Neural progenitor cell (in vitro differentiated cells): ENCODE measurements around the gene SCAANT1. TPM values are rescaled to one million over a fixed set of nuclear protein-coding genes. Genes with fewer than 3 reads are reported as not detected.
A peak's percentile ranks its signal among the peaks of the same experiment; 100 is the strongest.

Experiments
- DNase-seq: peaks from one replicate; pipeline ENCODE4 v3.0.0-alpha.2; 2016; ENCODE audit warnings: low spot score
- H2AFZ ChIP-seq: fragments of 200-600 bp; sonication (generic); replicated peaks from 2 replicates; pipeline ENCODE4 v1.6.1; 2016; ENCODE audit warnings: antibody characterized with exemption
- H3F3A ChIP-seq: fragments of 200-600 bp; sonication (generic); 2 replicates; pipeline ENCODE4 v1.6.1; 2016; ENCODE audit warnings: antibody characterized with exemption, low read depth
- H3K27ac ChIP-seq: fragments of 200-600 bp; sonication (generic); 2 replicates; pipeline ENCODE4 v1.5.1; 2016; ENCODE audit warnings: mild to moderate bottlenecking
- H3K27me3 ChIP-seq: fragments of 200-600 bp; sonication (generic); 2 replicates; pipeline ENCODE4 v1.6.1; 2016; ENCODE audit warnings: mild to moderate bottlenecking, moderate library complexity
- H3K36me3 ChIP-seq: fragments of 200-600 bp; sonication (generic); 2 replicates; pipeline ENCODE4 v1.5.1; 2016
- H3K4me1 ChIP-seq: fragments of 200-600 bp; sonication (generic); 2 replicates; pipeline ENCODE4 v1.6.1; 2016; ENCODE audit warnings: mixed run types
- H3K4me2 ChIP-seq: fragments of 200-600 bp; sonication (generic); 2 replicates; pipeline ENCODE4 v1.6.1; 2016
- H3K4me3 ChIP-seq: fragments of 200-600 bp; sonication (generic); 2 replicates; pipeline ENCODE4 v1.5.1; 2016
- H3K79me2 ChIP-seq: fragments of 200-600 bp; sonication (generic); 2 replicates; pipeline ENCODE4 v1.6.1; 2016; ENCODE audit warnings: low read depth
- H3K9ac ChIP-seq: fragments of 200-600 bp; sonication (generic); 2 replicates; pipeline ENCODE4 v1.6.1; 2016
- H3K9me3 ChIP-seq: fragments of 200-600 bp; sonication (generic); 2 replicates; pipeline ENCODE4 v1.5.1; 2016; ENCODE audit warnings: low read depth
- H4K20me1 ChIP-seq: fragments of 200-600 bp; sonication (generic); 2 replicates; pipeline ENCODE4 v1.6.1; 2016; ENCODE audit warnings: low read depth
- H3K27ac Mint-ChIP-seq: 3 replicates; pipeline ENCODE4 v1.8.0; 2021; ENCODE audit warnings: mixed read lengths
- H3K27me3 Mint-ChIP-seq: 2 replicates; pipeline ENCODE4 v1.8.0; 2022; ENCODE audit warnings: low read depth, mild to moderate bottlenecking, inconsistent platforms, moderate library complexity, mixed read lengths; ENCODE audit not compliant: insufficient read depth
- H3K36me3 Mint-ChIP-seq: 3 replicates; pipeline ENCODE4 v1.8.0; 2021; ENCODE audit warnings: mixed read lengths
- H3K4me1 Mint-ChIP-seq: 3 replicates; pipeline ENCODE4 v1.8.0; 2021; ENCODE audit warnings: mixed read lengths
- H3K4me3 Mint-ChIP-seq: 3 replicates; pipeline ENCODE4 v1.8.0; 2021; ENCODE audit warnings: mild to moderate bottlenecking, moderate library complexity, mixed read lengths
- H3K9me3 Mint-ChIP-seq: 3 replicates; pipeline ENCODE4 v1.8.0; 2020; ENCODE audit warnings: mixed read lengths
- EZH2 ChIP-seq: fragments of 200-600 bp; sonication (generic); IDR thresholded peaks from 2 replicates; pipeline ENCODE4 v1.6.1; 2017; ENCODE audit warnings: antibody characterized with exemption, mild to moderate bottlenecking, moderate library complexity
- EZH2phosphoT487 ChIP-seq: fragments of 200-600 bp; sonication (generic); IDR thresholded peaks from 2 replicates; pipeline ENCODE4 v1.6.1; 2017; ENCODE audit warnings: antibody characterized with exemption
- small RNA-seq: library from RNA; depleted of rRNA; stranded (forward); fragments of <200 nt; gene quantifications from one replicate; pipeline ENCODE3, GENCODE V24; 2015
- total RNA-seq: library from RNA; depleted of rRNA; stranded (reverse); fragments of >200 nt; gene quantifications from 2 replicates; pipeline ENCODE4 v1.2.3, GENCODE V29; 2015; ENCODE audit warnings: low replicate concordance
- TF ChIP-seq, protein P1 (sequence below): fragments of 200-600 bp; sonication (generic); IDR thresholded peaks from 2 replicates; pipeline ENCODE4 v1.5.1; 2017; ENCODE audit warnings: antibody characterized with exemption, mild to moderate bottlenecking

SCAANT1 gene
- total RNA-seq, 1 donor from 2014 or later: not detected

DNA sequence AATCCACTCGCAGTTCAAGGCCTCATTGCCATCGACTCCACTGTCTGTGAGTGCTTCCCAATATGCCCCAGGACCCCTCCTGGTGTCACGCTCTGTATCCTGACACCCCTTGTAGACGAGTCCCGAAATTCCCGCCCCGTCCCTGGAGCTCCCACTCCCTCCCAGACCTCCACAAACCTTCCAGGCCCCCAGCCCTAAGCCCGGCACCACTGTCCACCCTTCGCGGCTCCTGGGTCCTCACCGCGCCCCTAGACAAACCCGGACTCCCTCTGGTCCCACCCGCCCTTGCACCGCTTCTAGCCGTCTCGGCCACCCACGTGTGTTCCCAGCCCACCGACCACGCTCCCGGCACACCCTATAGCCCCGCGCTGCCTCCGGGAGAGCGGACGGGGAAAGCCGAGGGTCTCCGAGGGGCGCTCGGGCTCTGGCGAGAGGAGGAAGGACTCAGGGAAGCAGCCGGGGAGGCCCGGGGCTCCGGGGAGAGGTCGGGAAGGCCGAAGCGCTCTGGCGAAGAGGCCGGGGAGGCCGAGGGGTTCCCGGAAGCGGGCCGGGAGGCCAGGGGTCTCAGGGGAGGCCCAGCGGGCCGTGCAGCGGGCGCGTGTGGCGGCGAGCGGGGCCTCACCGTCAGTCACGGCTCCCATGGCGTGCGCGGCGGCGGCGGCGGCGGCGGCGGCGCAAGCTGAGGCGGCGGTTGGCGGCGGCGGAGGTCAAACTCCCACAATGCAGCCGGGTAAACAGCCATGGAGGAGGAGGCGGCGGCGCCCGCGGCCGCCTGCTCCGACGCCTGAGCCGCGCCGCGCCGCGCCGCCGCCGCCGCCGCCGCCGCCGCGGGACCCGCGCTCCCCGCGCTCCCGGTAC lies 48.8 kb downstream of the SCAANT1 start, which contains the start of the genes ATXN7 and THOC7:
TSS of gene ATXN7 (plus strand) at position 718 of the 858 bp plus-strand sequence. CDS start 48,732 bp downstream, outside the sequence.
TSS of gene THOC7 (minus strand) at position 656 of the 858 bp plus-strand sequence. CDS start at position 641, 15 bp downstream.
- DNase-seq: peak; percentile 89
- Mint-ChIP-seq H3K4me1 (peaks cover 27% of the 10 kb centered on the region), H3K4me3 (peak within 1 kb of the TSS; percentile 93), H3K27ac (peak within 1 kb of the TSS; percentile 97), H3K36me3 (peaks cover 14% of the 10 kb centered on the region), H3K9me3 (no peaks in the 10 kb centered on the region), H3K27me3 (peaks cover 4% of the 10 kb centered on the region)
- no peaks in the 10 kb centered on the region for H3K36me3 ChIP-seq
- no peaks in the 10 kb centered on the region for H3K27me3 ChIP-seq
- TF ChIP-seq EZH2: no peak
- TF ChIP-seq, protein P1, sequence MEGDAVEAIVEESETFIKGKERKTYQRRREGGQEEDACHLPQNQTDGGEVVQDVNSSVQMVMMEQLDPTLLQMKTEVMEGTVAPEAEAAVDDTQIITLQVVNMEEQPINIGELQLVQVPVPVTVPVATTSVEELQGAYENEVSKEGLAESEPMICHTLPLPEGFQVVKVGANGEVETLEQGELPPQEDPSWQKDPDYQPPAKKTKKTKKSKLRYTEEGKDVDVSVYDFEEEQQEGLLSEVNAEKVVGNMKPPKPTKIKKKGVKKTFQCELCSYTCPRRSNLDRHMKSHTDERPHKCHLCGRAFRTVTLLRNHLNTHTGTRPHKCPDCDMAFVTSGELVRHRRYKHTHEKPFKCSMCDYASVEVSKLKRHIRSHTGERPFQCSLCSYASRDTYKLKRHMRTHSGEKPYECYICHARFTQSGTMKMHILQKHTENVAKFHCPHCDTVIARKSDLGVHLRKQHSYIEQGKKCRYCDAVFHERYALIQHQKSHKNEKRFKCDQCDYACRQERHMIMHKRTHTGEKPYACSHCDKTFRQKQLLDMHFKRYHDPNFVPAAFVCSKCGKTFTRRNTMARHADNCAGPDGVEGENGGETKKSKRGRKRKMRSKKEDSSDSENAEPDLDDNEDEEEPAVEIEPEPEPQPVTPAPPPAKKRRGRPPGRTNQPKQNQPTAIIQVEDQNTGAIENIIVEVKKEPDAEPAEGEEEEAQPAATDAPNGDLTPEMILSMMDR: no peak
- no peak for TF ChIP-seq EZH2phosphoT487
- H3K27ac ChIP-seq: peak within 1 kb of the TSS; percentile 86
- H3K4me3 ChIP-seq: peak within 1 kb of the TSS; percentile 99
- H2AFZ ChIP-seq: peak within 1 kb of the TSS; percentile 96
- H3K4me1 ChIP-seq: peaks cover 14% of the 10 kb centered on the region
- H3K4me2 ChIP-seq: peak within 1 kb of the TSS; percentile 92
- peaks cover 89% of the 10 kb centered on the region for H3K79me2 ChIP-seq
- no peaks in the 10 kb centered on the region for H3F3A ChIP-seq
- peak within 1 kb of the TSS; percentile 88 for H3K9ac ChIP-seq
- H3K9me3 ChIP-seq: no peaks in the 10 kb centered on the region
- H4K20me1 ChIP-seq: peaks cover 9% of the 10 kb centered on the region

DNA sequence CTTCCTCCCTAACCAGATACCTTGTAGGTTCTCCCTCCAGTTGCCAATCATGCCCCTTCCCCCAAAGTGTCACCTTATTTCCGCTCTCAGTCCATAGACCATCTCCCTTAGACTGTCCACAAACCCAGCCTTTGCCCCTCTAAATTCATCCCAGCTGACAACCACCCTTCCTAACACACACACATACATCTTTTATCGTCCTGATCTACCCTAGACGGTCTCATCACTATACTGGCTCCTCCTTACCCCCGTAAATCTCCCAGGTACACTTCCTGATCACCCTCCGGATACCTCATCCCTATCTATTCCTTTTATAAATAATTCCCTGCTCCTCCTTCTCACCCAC lies 49.4 kb downstream of the SCAANT1 start:
- Histone ChIP-seq H3K4me2 (peak overlapping the region; percentile 92), H3K9ac (peak overlapping the region; percentile 88), H3K4me3 (peak overlapping the region; percentile 88), H3K36me3 (no peaks in the 10 kb centered on the region), H3K79me2 (peaks cover 89% of the 10 kb centered on the region), H4K20me1 (peaks cover 9% of the 10 kb centered on the region), H3K27me3 (no peaks in the 10 kb centered on the region), H3K9me3 (no peaks in the 10 kb centered on the region), H3F3A (no peaks in the 10 kb centered on the region), H2AFZ (peak overlapping the region; percentile 88), H3K4me1 (peaks cover 14% of the 10 kb centered on the region), H3K27ac (no peak overlapping the region)
- Mint-ChIP-seq H3K9me3 (no peaks in the 10 kb centered on the region), H3K4me3 (peak overlapping the region; percentile 93), H3K4me1 (peaks cover 27% of the 10 kb centered on the region), H3K36me3 (peaks cover 14% of the 10 kb centered on the region), H3K27ac (peak overlapping the region; percentile 97), H3K27me3 (peaks cover 4% of the 10 kb centered on the region)
- DNase-seq: no peak
- TF ChIP-seq EZH2phosphoT487: no peak
- no peak for TF ChIP-seq EZH2
- TF ChIP-seq, protein P1: no peak

Small RNAs within 50 kb of the gene (small RNA-seq; reads per million reads assigned to genes)
- not detected for gene SCAANT1

Other genes starting within 250 kb of the SCAANT1 start
- gene C3orf49, start 93.1 kb downstream of the SCAANT1 start, total RNA-seq: not detected in 2 replicates
- 63.0 and 141 TPM in 2 replicates for gene THOC7, start 48.6 kb downstream of the SCAANT1 start, total RNA-seq
- 22.4 and 30.4 TPM in 2 replicates for gene ATXN7, start 48.5 kb downstream of the SCAANT1 start, total RNA-seq
- gene PSMD6, start 111.1 kb upstream of the SCAANT1 start, total RNA-seq: 103 and 141 TPM in 2 replicates